Thyroid gland (tissue), 4 donors: ENCODE data around the gene POLR1A. TPM values are rescaled to one million over a fixed set of nuclear protein-coding genes. Genes with fewer than 3 reads are reported as not detected.

Source experiments
- DNase-seq, 2 donors: peaks; one replicate each; pipeline ENCODE4 v3.0.0-alpha.2; 2019
- H3K27ac ChIP-seq, 3 donors: fragments of 200-600 bp; sonication (generic); 1 replicate in 2 of 3; 2 replicates in 1 of 3; pipeline ENCODE4 v1.5.1; 2016 to 2019; ENCODE audit warnings: mild to moderate bottlenecking in 1 of 3, moderate library complexity in 1 of 3
- H3K27me3 ChIP-seq: fragments of 200-600 bp; sonication (generic); one replicate; pipeline ENCODE4 v1.5.1; 2019
- H3K36me3 ChIP-seq, 2 donors: fragments of 200-600 bp; sonication (generic); one replicate each; pipeline ENCODE4 v1.5.1; 2016 to 2019
- H3K4me1 ChIP-seq, 2 donors: fragments of 200-600 bp; sonication (generic); one replicate each; pipeline ENCODE4 v1.5.1; 2017 to 2019
- H3K4me3 ChIP-seq, 3 donors: fragments of 200-600 bp; sonication (generic); replicated peaks in 1 of 3; 1 replicate in 2 of 3; 2 replicates in 1 of 3; pipeline ENCODE4 v1.5.1; 2016; ENCODE audit warnings: mild to moderate bottlenecking in 1 of 3
- H3K9me3 ChIP-seq: fragments of 200-600 bp; sonication (generic); one replicate; pipeline ENCODE4 v1.5.1; 2017
- CTCF ChIP-seq, 6 experiments: fragments of 200-600 bp in 3 of 6; fragments of 450-650 bp in 3 of 6; sonication (generic) in 3 of 6; IDR thresholded peaks; one replicate each; pipeline ENCODE4 v1.5.1; 2016 to 2019; ENCODE audit warnings: antibody characterized with exemption in 6 of 6, mild to moderate bottlenecking in 2 of 6, inconsistent platforms in 1 of 6, moderate library complexity in 1 of 6
- POLR2A ChIP-seq, 2 donors: fragments of 450-650 bp; IDR thresholded peaks; one replicate each; pipeline ENCODE4 v1.6.1; 2017; ENCODE audit warnings: antibody characterized with exemption in 2 of 2, mild to moderate bottlenecking in 2 of 2, moderate library complexity in 1 of 2
- WGBS, 2 donors: methylation state at CpG; one replicate each; pipeline ENCODE4 v1.1.5; 2017; 5-methylcytosine and 5-hydroxymethylcytosine counted together
- intact Hi-C: fragments of 100-400 bp; cut with DNase I; formaldehyde crosslinking; loops from one replicate; pipeline ENCODE4 v1.15.1; 2023
- total RNA-seq, 4 donors: library from RNA; depleted of rRNA; stranded (reverse); fragments of >200 nt; gene quantifications; one replicate each; pipeline ENCODE4 v1.2.3, GENCODE V29; 2016

POLR1A gene
- total RNA-seq, 4 donors from 2014 or later: 13.5 to 32.6 (median 24.1) TPM

GRCh38 chr2:86142436-86143257 is 37.0 kb upstream of the POLR1A start:
- TF ChIP-seq CTCF (IDR thresholded peaks at IDR 0.05) (no peak), POLR2A (IDR thresholded peaks at IDR 0.05) (no peak)
- Histone ChIP-seq H3K36me3 (peaks cover 45 to 72% of the 10 kb centered on the region in 2 donors), H3K4me3 (no peak overlapping the region), H3K4me1 (no peaks in the 10 kb centered on the region), H3K27me3 (no peaks in the 10 kb centered on the region), H3K9me3 (no peaks in the 10 kb centered on the region), H3K27ac (no peak overlapping the region)
- WGBS, 2 donors: 60 to 61% methylated on average over 3 of the region's 3 CpGs
- intact Hi-C loops: no loop called here
- DNase-seq: no peak

- intact Hi-C loops: no loop called here
- Histone ChIP-seq H3K4me3 (no peak overlapping the region), H3K27ac (no peak overlapping the region), H3K9me3 (no peaks in the 10 kb centered on the region), H3K27me3 (no peaks in the 10 kb centered on the region), H3K36me3 (peaks cover 53 to 72% of the 10 kb centered on the region in 2 donors), H3K4me1 (no peaks in the 10 kb centered on the region)
- WGBS, 2 donors: 85 to 86% methylated on average over 4 of the region's 4 CpGs
- TF ChIP-seq CTCF (IDR thresholded peaks at IDR 0.05): no peak
- no peak for TF ChIP-seq POLR2A (IDR thresholded peaks at IDR 0.05)
- no peak for DNase-seq
Measured at GRCh38 chr2:86140969-86141392, 35.3 kb upstream of the POLR1A start.

GRCh38 chr2:86139981-86140380 is 34.3 kb upstream of the POLR1A start:
- TF ChIP-seq CTCF (IDR thresholded peaks at IDR 0.05): no peak
- no peak for TF ChIP-seq POLR2A (IDR thresholded peaks at IDR 0.05)
- Histone ChIP-seq H3K36me3 (peaks cover 49 to 73% of the 10 kb centered on the region in 2 donors), H3K4me1 (no peaks in the 10 kb centered on the region), H3K27me3 (no peaks in the 10 kb centered on the region), H3K4me3 (no peak overlapping the region), H3K9me3 (no peaks in the 10 kb centered on the region), H3K27ac (no peak overlapping the region)
- DNase-seq: no peak
- intact Hi-C loops: no loop called here
- 93 to 98% methylated on average over 4 of the region's 4 CpGs for WGBS, 2 donors

GRCh38 chr2:86138736-86139625 is 33.3 kb upstream of the POLR1A start:
- peaks cover 52 to 73% of the 10 kb centered on the region in 2 donors for H3K36me3 ChIP-seq
- no peak overlapping the region for H3K4me3 ChIP-seq
- no peaks in the 10 kb centered on the region for H3K9me3 ChIP-seq
- H3K4me1 ChIP-seq: no peaks in the 10 kb centered on the region
- no peaks in the 10 kb centered on the region for H3K27me3 ChIP-seq
- intact Hi-C loops: no loop called here
- no peak overlapping the region for H3K27ac ChIP-seq
- DNase-seq: no peak
- no peak for TF ChIP-seq POLR2A (IDR thresholded peaks at IDR 0.05)
- TF ChIP-seq CTCF (IDR thresholded peaks at IDR 0.05): no peak
- WGBS, 2 donors: 94 to 96% methylated on average over 7 of the region's 7 CpGs
